ENCODE results near the gene CD274.

DNA sequence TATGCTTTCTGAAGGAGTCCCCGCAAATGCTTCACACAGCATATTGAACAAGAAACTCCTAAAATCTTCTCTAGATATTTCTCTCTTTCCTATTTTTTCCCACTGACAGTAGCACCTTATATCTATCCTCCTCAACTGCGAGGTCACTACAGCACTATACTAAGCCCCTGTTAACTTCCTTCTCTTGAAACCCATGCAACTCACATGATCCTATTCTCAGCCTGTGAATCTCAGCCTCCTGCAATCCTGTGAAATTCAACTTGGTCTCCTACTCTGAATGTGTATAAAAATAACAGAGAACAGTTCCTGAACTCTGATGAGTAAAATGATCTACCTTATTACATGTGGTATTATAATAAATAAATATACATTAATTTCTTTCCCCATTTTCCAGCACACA lies 6.5 kb upstream of the CD274 start:
- TF ChIP-seq POLR2A (IDR thresholded peaks at IDR 0.05; ENCODE audit: low read depth, low read length) (no peak), POLR2AphosphoS5 (IDR thresholded peaks at IDR 0.05; ENCODE audit: low read depth, low read length) (no peak), SPI1 (IDR thresholded peaks at IDR 0.05; ENCODE audit: low read depth, low read length) (no peak), TAF1 (IDR thresholded peaks at IDR 0.05; ENCODE audit: low read depth, low read length) (no peak), PAX5 (IDR thresholded peaks at IDR 0.05; ENCODE audit: insufficient read depth, low read length, severe bottlenecking) (no peak), POU2F2 (IDR thresholded peaks at IDR 0.05; ENCODE audit: low read depth, low read length) (no peak)
